HG03108 (cell line): ENCODE measurements around the gene PDZD8.
A peak's percentile ranks its signal among the peaks of the same experiment; 100 is the strongest.
"Not testable (repeated sequence)": the region's sequence is repeated elsewhere in the genome, so short reads cannot be mapped to it uniquely, and the experiment has no call there.

Source experiments
- ATAC-seq: cut with Tn5 transposase; IDR thresholded peaks from one replicate; pipeline ENCODE4 v1.9.1; 2021; ENCODE audit warnings: moderate library complexity; ENCODE audit not compliant: unreplicated experiment

The PDZD8 gene

GRCh38 chr10:117350909-117351308 lies 24.3 kb downstream of the PDZD8 start:
- peak; percentile 68 for ATAC-seq

DNA sequence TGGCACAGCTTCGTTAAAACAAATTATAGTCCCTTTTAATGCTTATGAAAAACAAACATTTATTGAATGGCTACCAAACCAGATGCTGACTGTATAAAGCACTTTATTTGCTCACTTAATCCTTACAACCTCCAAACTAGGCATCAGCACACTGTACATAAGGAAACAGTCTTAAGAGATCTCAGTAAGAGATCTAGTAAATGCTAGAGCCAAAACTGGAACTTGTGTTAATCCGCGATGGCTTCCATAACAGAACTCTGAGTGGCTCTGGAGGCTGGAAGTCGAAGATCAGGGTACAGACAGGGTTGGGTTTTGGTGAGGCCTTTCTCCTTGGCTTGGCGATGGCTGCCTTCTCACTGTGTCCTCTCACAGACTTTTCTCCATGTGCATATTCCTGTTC lies 27.0 kb downstream of the PDZD8 start:
- ATAC-seq, result no peak

DNA sequence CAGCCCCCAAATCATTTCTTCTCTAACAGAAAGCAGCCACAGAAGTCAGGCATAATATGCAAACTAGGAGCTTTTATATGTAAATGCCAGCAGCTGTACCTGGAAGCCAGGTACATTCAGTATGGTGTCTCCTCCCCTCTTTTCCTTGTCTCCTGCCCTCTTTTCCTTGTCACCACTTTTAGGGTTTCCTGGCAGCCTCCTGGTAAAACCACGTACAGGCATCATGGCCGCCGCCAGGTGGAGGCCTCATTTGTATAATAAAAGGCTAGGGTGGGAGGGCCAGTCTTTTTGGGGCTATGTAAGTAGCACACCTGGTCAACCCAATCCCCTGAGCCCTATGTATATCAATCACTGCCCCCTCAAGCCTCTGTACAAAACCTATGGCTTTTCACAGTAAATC lies 28.7 kb downstream of the PDZD8 start:
- no peak for ATAC-seq

GRCh38 chr10:117345143-117345542 lies 30.1 kb downstream of the PDZD8 start:
- ATAC-seq, result no peak

- no peak for ATAC-seq
Measured at GRCh38 chr10:117342641-117343040, 32.6 kb downstream of the PDZD8 start.

DNA sequence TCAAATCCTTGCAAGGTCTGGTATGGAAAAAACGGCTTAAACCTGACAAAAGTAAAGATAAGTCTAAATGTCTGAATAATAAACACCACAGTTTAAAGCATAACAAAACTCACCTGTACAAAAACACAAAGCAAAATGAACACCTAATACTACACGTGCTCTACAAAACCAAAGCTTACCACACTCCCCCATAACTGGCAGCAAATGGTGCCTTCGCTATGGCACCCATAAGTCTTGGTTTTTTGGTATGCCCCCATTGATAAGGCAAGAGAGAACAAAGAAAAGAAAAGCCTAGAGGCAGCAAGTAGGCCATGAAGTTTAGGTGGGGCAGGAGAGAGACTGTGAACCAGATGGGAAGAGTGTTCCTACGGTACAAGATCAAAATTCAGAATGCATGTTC lies 34.2 kb downstream of the PDZD8 start:
- no peak for ATAC-seq

GRCh38 chr10:117339979-117340378 lies 35.3 kb downstream of the PDZD8 start:
- no peak for ATAC-seq

GRCh38 chr10:117339578-117339977 lies 35.7 kb downstream of the PDZD8 start:
- ATAC-seq, result no peak

GRCh38 chr10:117334926-117335325 lies 40.3 kb downstream of the PDZD8 start:
- ATAC-seq, result no peak

DNA sequence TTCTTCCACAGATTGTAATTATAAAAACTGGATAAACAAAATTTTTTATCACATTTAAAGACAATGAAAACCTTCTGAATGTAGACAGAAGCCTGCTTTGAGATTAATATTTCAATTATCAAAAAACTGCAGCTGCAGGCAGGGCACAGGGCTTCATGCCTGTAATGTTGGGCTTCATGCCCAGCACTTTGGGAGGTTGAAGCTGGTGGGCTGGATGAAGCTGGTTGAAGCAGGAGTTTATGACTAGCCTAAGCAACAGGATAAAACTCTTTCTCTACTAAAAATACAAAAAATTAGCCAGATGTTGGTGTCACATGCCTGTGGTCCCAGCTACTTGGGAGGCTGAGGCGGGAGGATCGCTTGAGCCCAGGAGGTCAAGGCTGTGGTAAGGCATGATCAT lies 41.2 kb downstream of the PDZD8 start:
- no peak for ATAC-seq

- no peak for ATAC-seq
Measured at GRCh38 chr10:117327262-117327661, 48.0 kb downstream of the PDZD8 start.

GRCh38 chr10:117324367-117324766 lies 50.9 kb downstream of the PDZD8 start:
- ATAC-seq, result no peak

GRCh38 chr10:117322260-117322659 lies 53.0 kb downstream of the PDZD8 start:
- ATAC-seq, result no peak

DNA sequence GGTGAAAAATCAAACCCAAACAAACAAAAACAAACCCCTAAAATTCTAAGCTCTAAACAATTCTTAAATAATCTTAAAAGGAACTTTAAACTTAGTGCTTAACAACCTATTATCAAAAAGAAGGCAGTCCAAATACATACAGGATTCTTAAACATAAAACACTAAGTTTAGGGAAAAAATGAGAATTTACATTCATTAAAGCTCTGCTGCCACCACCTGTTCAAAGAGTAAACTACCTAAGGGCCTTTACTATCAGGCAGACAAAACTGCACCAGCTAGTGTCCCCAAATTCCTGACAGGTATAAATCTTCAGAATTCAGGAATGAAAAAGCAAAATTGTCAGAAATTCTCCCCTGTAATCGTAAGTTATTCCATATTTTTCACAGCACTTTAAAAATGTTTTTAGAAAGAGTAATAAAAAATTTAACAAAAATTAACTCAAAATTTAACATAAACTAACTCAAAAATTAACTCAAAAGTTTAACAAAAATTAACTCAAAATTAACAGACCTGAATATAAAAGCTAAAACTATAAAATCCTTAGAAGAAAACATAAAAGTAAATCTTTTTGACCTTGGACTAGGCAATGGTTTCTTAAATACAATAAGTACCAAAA lies 55.1 kb downstream of the PDZD8 start:
- no peak for ATAC-seq

- ATAC-seq, result no peak
Measured at GRCh38 chr10:117318909-117319308, 56.3 kb downstream of the PDZD8 start.

- ATAC-seq, result no peak
Measured at GRCh38 chr10:117316701-117317100, 58.5 kb downstream of the PDZD8 start.

DNA sequence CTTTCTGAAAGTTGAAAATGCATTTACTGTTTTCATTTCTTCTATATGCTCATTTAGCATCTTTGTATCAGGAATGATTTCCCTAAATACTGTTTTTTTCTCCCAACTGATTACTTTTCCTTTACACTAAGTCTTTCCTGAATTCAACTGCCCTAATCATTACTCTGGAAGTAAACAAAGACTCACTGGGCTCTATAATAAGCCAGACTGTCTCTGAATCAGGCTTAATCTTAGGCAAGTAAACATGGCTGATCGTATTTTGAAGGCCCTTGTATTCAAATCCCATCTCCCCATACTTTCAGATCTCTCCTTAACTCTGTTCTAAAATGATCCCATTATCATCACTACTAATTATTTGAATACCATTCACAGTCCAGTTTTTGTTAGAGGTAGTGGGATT lies 61.6 kb downstream of the PDZD8 start:
- ATAC-seq, result no peak

GRCh38 chr10:117312430-117312829 lies 62.8 kb downstream of the PDZD8 start:
- no peak for ATAC-seq

- no peak for ATAC-seq
Measured at GRCh38 chr10:117311261-117311660, 64.0 kb downstream of the PDZD8 start.

GRCh38 chr10:117306674-117307073 lies 68.6 kb downstream of the PDZD8 start:
- ATAC-seq, result no peak

- not testable (repeated sequence) for ATAC-seq
Measured at GRCh38 chr10:117303451-117303850, 71.8 kb downstream of the PDZD8 start.

- no peak for ATAC-seq
Measured at GRCh38 chr10:117300671-117301070, 74.6 kb downstream of the PDZD8 start.

GRCh38 chr10:117299435-117299834 lies 75.8 kb downstream of the PDZD8 start:
- no peak for ATAC-seq
